MCF 10A (cell line): ENCODE data around the gene STT3B. TPM values are rescaled to one million over a fixed set of nuclear protein-coding genes. Genes with fewer than 3 reads are reported as not detected.
"Not testable (repeated sequence)": the region's sequence is repeated elsewhere in the genome, so short reads cannot be mapped to it uniquely, and the experiment has no call there.

Source experiments
- BruUV-seq: library from RNA; stranded (reverse); fragments of 400-500 nt; replicated peaks from 2 replicates; lab custom pipeline; 2021; lab: Mats Ljungman, UMichigan
- CTCF ChIA-PET: fragments of 300-600 bp; sonication (Branson Sonifier 250); formaldehyde crosslinking; extraction: SDS; loops from one replicate; lab custom pipeline; 2021; ENCODE audit warnings: antibody characterized with exemption, inconsistent platforms; lab: Yijun Ruan, JAX
- POLR2A ChIA-PET: fragments of 300-600, 350-650 bp; sonication (Branson Sonifier 250); formaldehyde crosslinking; extraction: SDS; loops from one replicate; lab custom pipeline; 2020; ENCODE audit warnings: antibody characterized with exemption, inconsistent platforms; lab: Yijun Ruan, JAX
- DNase-seq: peaks from one replicate; pipeline ENCODE4 v3.0.0-alpha.2; 2018; ENCODE audit not compliant: unreplicated experiment
- H3K27ac Mint-ChIP-seq: one replicate; pipeline ENCODE4 v1.8.0; 2022; ENCODE audit warnings: mild to moderate bottlenecking, low read depth, mixed read lengths; ENCODE audit not compliant: unreplicated experiment
- H3K27me3 Mint-ChIP-seq: one replicate; pipeline ENCODE4 v1.8.0; 2022; ENCODE audit warnings: mixed read lengths; ENCODE audit not compliant: insufficient read depth, unreplicated experiment
- H3K36me3 Mint-ChIP-seq: one replicate; pipeline ENCODE4 v1.8.0; 2022; ENCODE audit warnings: mild to moderate bottlenecking, moderate library complexity, mixed read lengths; ENCODE audit not compliant: insufficient read depth, unreplicated experiment
- H3K4me1 Mint-ChIP-seq: one replicate; pipeline ENCODE4 v1.8.0; 2022; ENCODE audit warnings: mixed read lengths; ENCODE audit not compliant: insufficient read depth, unreplicated experiment
- H3K4me3 Mint-ChIP-seq: one replicate; pipeline ENCODE4 v1.8.0; 2022; ENCODE audit warnings: mild to moderate bottlenecking, moderate library complexity, mixed read lengths; ENCODE audit not compliant: unreplicated experiment
- H3K9me3 Mint-ChIP-seq: one replicate; pipeline ENCODE4 v1.8.0; 2022; ENCODE audit warnings: mixed read lengths; ENCODE audit not compliant: unreplicated experiment
- CTCF ChIP-seq: fragments of 200-600 bp; IDR thresholded peaks from one replicate; pipeline ENCODE4 v1.8.0; 2022; ENCODE audit warnings: antibody characterized with exemption, mild to moderate bottlenecking; ENCODE audit not compliant: unreplicated experiment
- intact Hi-C: fragments of 100-400 bp; cut with micrococcal nuclease; formaldehyde crosslinking; loops from 2 replicates; pipeline ENCODE4 v1.14.1; 2022
- total RNA-seq: library from RNA; stranded (reverse); gene quantifications from 2 replicates; pipeline ENCODE4 v1.2.3, GENCODE V29; 2022

The STT3B gene
- total RNA-seq, 1 experiment from 2014 or later: 118 TPM

- H3K36me3 Mint-ChIP-seq: no peaks in the 10 kb centered on the region
- no peak overlapping the region for H3K27ac Mint-ChIP-seq
- TF ChIP-seq CTCF: no peak
- peaks cover 72% of the 10 kb centered on the region for H3K27me3 Mint-ChIP-seq
- H3K4me1 Mint-ChIP-seq: no peaks in the 10 kb centered on the region
- no peaks in the 10 kb centered on the region for H3K9me3 Mint-ChIP-seq
- CTCF ChIA-PET: no interaction called here
- no peak for DNase-seq
- BruUV-seq: no TSS peak
- POLR2A ChIA-PET: no interaction called here
- intact Hi-C loops: no loop called here
- no peak overlapping the region for H3K4me3 Mint-ChIP-seq
Measured at GRCh38 chr3:31505371-31506048, 27.2 kb upstream of the STT3B start.

- peaks cover 65% of the 10 kb centered on the region for H3K27me3 Mint-ChIP-seq
- H3K4me3 Mint-ChIP-seq, H3K36me3 Mint-ChIP-seq, POLR2A ChIA-PET, H3K4me1 Mint-ChIP-seq, H3K27ac Mint-ChIP-seq, intact Hi-C loops, CTCF ChIA-PET, DNase-seq, BruUV-seq, H3K9me3 Mint-ChIP-seq: not testable (repeated sequence)
Measured at GRCh38 chr3:31506515-31506914, 26.2 kb upstream of the STT3B start.

GRCh38 chr3:31508452-31509146 lies 24.1 kb upstream of the STT3B start:
- Mint-ChIP-seq H3K4me3 (no peak overlapping the region), H3K27ac (no peak overlapping the region), H3K27me3 (peaks cover 49% of the 10 kb centered on the region), H3K4me1 (no peaks in the 10 kb centered on the region), H3K9me3 (no peaks in the 10 kb centered on the region), H3K36me3 (no peaks in the 10 kb centered on the region)
- BruUV-seq: no TSS peak
- intact Hi-C loops: no loop called here
- CTCF ChIA-PET: no interaction called here
- no peak for TF ChIP-seq CTCF
- DNase-seq: no peak
- POLR2A ChIA-PET: interaction anchor here (0.5 to 1.6 kb wide), 2 partner anchors 23 to 25 kb away, joined by 3 to 8 read pairs; partner anchors contain the start of gene STT3B

- CTCF ChIA-PET: no interaction called here
Measured at GRCh38 chr3:31509147-31509728, 23.5 kb upstream of the STT3B start.

More at GRCh38 chr3:31509147-31509728, 23.5 kb upstream of the STT3B start:
- no TSS peak for BruUV-seq
- Mint-ChIP-seq H3K4me3 (no peak overlapping the region), H3K36me3 (no peaks in the 10 kb centered on the region), H3K27ac (no peak overlapping the region), H3K27me3 (peaks cover 46% of the 10 kb centered on the region), H3K9me3 (no peaks in the 10 kb centered on the region), H3K4me1 (no peaks in the 10 kb centered on the region)
- no peak for DNase-seq
- intact Hi-C loops: no loop called here
- TF ChIP-seq CTCF: no peak
- POLR2A ChIA-PET: interaction anchor here (1.6 kb wide), 1 partner anchor 23 kb away, joined by 8 read pairs; the partner anchor contains the start of gene STT3B
